ENCODE measurements around the gene ALPG.
"Not testable (repeated sequence)": the region's sequence is repeated elsewhere in the genome, so short reads cannot be mapped to it uniquely, and the experiment has no call there.

GRCh38 chr2:232423407-232423806 is 16.8 kb downstream of the ALPG start:
- TF ChIP-seq REST (IDR thresholded peaks at IDR 0.05); FOXA1 (IDR thresholded peaks at IDR 0.05); SP1 (IDR thresholded peaks at IDR 0.05); RAD21 (IDR thresholded peaks at IDR 0.05); JUND (IDR thresholded peaks at IDR 0.05); YY1 (IDR thresholded peaks at IDR 0.05); FOXA2 (IDR thresholded peaks at IDR 0.05); EGR1 (IDR thresholded peaks at IDR 0.05; ENCODE audit: low read depth in 2 of 2); TAF1 (conservative IDR thresholded peaks at IDR 0.05); ATF3 (IDR thresholded peaks at IDR 0.05): not testable (repeated sequence)
- TF ChIP-seq, protein P1, sequence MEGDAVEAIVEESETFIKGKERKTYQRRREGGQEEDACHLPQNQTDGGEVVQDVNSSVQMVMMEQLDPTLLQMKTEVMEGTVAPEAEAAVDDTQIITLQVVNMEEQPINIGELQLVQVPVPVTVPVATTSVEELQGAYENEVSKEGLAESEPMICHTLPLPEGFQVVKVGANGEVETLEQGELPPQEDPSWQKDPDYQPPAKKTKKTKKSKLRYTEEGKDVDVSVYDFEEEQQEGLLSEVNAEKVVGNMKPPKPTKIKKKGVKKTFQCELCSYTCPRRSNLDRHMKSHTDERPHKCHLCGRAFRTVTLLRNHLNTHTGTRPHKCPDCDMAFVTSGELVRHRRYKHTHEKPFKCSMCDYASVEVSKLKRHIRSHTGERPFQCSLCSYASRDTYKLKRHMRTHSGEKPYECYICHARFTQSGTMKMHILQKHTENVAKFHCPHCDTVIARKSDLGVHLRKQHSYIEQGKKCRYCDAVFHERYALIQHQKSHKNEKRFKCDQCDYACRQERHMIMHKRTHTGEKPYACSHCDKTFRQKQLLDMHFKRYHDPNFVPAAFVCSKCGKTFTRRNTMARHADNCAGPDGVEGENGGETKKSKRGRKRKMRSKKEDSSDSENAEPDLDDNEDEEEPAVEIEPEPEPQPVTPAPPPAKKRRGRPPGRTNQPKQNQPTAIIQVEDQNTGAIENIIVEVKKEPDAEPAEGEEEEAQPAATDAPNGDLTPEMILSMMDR (IDR thresholded peaks at IDR 0.05; ENCODE audit: low read depth, low read length, missing input control) = not testable (repeated sequence)
- TF ChIP-seq, protein P2, sequence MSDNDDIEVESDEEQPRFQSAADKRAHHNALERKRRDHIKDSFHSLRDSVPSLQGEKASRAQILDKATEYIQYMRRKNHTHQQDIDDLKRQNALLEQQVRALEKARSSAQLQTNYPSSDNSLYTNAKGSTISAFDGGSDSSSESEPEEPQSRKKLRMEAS (IDR thresholded peaks at IDR 0.05) = not testable (repeated sequence)

All from liver (tissue), 3 donors.